SK-N-SH treated with all-trans-retinoic acid at 6 μM for 48 hours (cell line): ENCODE measurements around the gene PCBP3.

Source experiments
- ARNTL ChIP-seq: fragments of 450-650 bp; formaldehyde crosslinking; IDR thresholded peaks from 2 replicates; pipeline ENCODE4 v1.5.0; 2020; ENCODE audit warnings: low read depth, mild to moderate bottlenecking, moderate library complexity, borderline replicate concordance
- BACH2 ChIP-seq: fragments of 250-450 bp; sonication (Bioruptor Pico); IDR thresholded peaks from 2 replicates; pipeline ENCODE4 v1.9.0; 2021; ENCODE audit warnings: mild to moderate bottlenecking, borderline replicate concordance
- CREB5 ChIP-seq: fragments of 250-450 bp; sonication (Bioruptor Pico); IDR thresholded peaks from 2 replicates; pipeline ENCODE4 v1.5.1; 2020; ENCODE audit warnings: low read depth, mild to moderate bottlenecking, moderate library complexity
- ISL1 ChIP-seq: fragments of 250-450 bp; sonication (Bioruptor Pico); IDR thresholded peaks from 2 replicates; pipeline ENCODE4 v2.1.2; 2022; ENCODE audit warnings: mild to moderate bottlenecking, moderate library complexity
- PPARA ChIP-seq: fragments of 250-450 bp; sonication (Bioruptor Pico); IDR thresholded peaks from 2 replicates; pipeline ENCODE4 v1.5.0; 2020; ENCODE audit warnings: mild to moderate bottlenecking, borderline replicate concordance
- SNAI2 ChIP-seq: fragments of 250-450 bp; sonication (Bioruptor Pico); IDR thresholded peaks from 2 replicates; pipeline ENCODE4 v1.5.0; 2020; ENCODE audit warnings: mild to moderate bottlenecking, moderate library complexity
- ZFP3 ChIP-seq: fragments of 250-450 bp; sonication (Bioruptor Pico); IDR thresholded peaks from 2 replicates; pipeline ENCODE4 v1.5.0; 2020; ENCODE audit warnings: mild to moderate bottlenecking, moderate library complexity
- ZNF565 ChIP-seq: fragments of 450-650 bp; formaldehyde crosslinking; conservative IDR thresholded peaks from 2 replicates; pipeline ENCODE4 v1.5.0; 2020; ENCODE audit warnings: low read depth, mild to moderate bottlenecking, moderate library complexity
- ZNF70 ChIP-seq: fragments of 450-650 bp; formaldehyde crosslinking; IDR thresholded peaks from 2 replicates; pipeline ENCODE4 v1.5.0; 2020; ENCODE audit warnings: mild to moderate bottlenecking, moderate library complexity
- TF ChIP-seq, protein P1 (sequence below): fragments of 250-450 bp; sonication (Bioruptor Pico); IDR thresholded peaks from 2 replicates; pipeline ENCODE4 v1.8.0; 2020; ENCODE audit warnings: mild to moderate bottlenecking, moderate library complexity, borderline replicate concordance
- TF ChIP-seq, protein P2 (sequence below): fragments of 250-450 bp; sonication (Bioruptor Pico); IDR thresholded peaks from 2 replicates; pipeline ENCODE4 v1.8.0; 2021; ENCODE audit warnings: low read depth, mild to moderate bottlenecking, moderate library complexity, borderline replicate concordance

GRCh38 chr21:45932922-45933502, 289.5 kb downstream of the PCBP3 start:
- TF ChIP-seq, protein P1, sequence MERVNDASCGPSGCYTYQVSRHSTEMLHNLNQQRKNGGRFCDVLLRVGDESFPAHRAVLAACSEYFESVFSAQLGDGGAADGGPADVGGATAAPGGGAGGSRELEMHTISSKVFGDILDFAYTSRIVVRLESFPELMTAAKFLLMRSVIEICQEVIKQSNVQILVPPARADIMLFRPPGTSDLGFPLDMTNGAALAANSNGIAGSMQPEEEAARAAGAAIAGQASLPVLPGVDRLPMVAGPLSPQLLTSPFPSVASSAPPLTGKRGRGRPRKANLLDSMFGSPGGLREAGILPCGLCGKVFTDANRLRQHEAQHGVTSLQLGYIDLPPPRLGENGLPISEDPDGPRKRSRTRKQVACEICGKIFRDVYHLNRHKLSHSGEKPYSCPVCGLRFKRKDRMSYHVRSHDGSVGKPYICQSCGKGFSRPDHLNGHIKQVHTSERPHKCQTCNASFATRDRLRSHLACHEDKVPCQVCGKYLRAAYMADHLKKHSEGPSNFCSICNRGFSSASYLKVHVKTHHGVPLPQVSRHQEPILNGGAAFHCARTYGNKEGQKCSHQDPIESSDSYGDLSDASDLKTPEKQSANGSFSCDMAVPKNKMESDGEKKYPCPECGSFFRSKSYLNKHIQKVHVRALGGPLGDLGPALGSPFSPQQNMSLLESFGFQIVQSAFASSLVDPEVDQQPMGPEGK (CRISPR knock-in tag): no peak
- no peak for TF ChIP-seq BACH2 (CRISPR knock-in tag)
- no peak for TF ChIP-seq ZFP3 (CRISPR knock-in tag)
- TF ChIP-seq ARNTL: no peak
- no peak for TF ChIP-seq ZNF565 (CRISPR knock-in tag)
- TF ChIP-seq SNAI2 (CRISPR knock-in tag): no peak
- TF ChIP-seq ZNF70 (CRISPR knock-in tag): no peak
- TF ChIP-seq CREB5 (CRISPR knock-in tag): no peak
- TF ChIP-seq ISL1 (CRISPR knock-in tag): no peak
- TF ChIP-seq PPARA: no peak
- TF ChIP-seq, protein P2, sequence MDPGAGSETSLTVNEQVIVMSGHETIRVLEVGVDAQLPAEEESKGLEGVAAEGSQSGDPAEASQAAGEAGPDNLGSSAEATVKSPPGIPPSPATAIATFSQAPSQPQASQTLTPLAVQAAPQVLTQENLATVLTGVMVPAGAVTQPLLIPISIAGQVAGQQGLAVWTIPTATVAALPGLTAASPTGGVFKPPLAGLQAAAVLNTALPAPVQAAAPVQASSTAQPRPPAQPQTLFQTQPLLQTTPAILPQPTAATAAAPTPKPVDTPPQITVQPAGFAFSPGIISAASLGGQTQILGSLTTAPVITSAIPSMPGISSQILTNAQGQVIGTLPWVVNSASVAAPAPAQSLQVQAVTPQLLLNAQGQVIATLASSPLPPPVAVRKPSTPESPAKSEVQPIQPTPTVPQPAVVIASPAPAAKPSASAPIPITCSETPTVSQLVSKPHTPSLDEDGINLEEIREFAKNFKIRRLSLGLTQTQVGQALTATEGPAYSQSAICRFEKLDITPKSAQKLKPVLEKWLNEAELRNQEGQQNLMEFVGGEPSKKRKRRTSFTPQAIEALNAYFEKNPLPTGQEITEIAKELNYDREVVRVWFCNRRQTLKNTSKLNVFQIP: no peak
